ENCODE data around the gene MCC.

- TF ChIP-seq CTCF (IDR thresholded peaks at IDR 0.05) (no peak), POLR2A (IDR thresholded peaks at IDR 0.05) (no peak)
Measured at GRCh38 chr5:113434889-113435288, 53.4 kb downstream of the MCC start, which contains the start of gene TSSK1B.
